Fibroblast of lung (primary cell): ENCODE measurements around the gene MRPL39. TPM values are rescaled to one million over a fixed set of nuclear protein-coding genes. Genes with fewer than 3 reads are reported as not detected.

Experiments used
- DNase-seq, 2 donors: peaks; one replicate each; pipeline versions ENCODE4 v3.0.0 to v3.0.0-alpha.2; 2010; ENCODE audit warnings: low read depth in 2 of 2
- H2AFZ ChIP-seq: 2 replicates; pipeline ENCODE4 v1.5.1; 2012; ENCODE audit warnings: low read length, control low read depth, inconsistent platforms
- H3K27ac ChIP-seq: 2 replicates; pipeline ENCODE4 v1.5.1; 2011; ENCODE audit warnings: low read length, control low read depth; ENCODE audit not compliant: insufficient read depth
- H3K27me3 ChIP-seq: 2 replicates; pipeline ENCODE4 v1.5.1; 2011; ENCODE audit warnings: mild to moderate bottlenecking, low read length; ENCODE audit not compliant: control insufficient read depth, insufficient read depth
- H3K36me3 ChIP-seq: 2 replicates; pipeline ENCODE4 v1.5.1; 2011; ENCODE audit warnings: low read length; ENCODE audit not compliant: control insufficient read depth, insufficient read depth
- H3K4me1 ChIP-seq: 2 replicates; pipeline ENCODE4 v1.5.1; 2011; ENCODE audit warnings: low read length; ENCODE audit not compliant: control insufficient read depth, insufficient read depth; ENCODE audit errors: extremely low read depth
- H3K4me2 ChIP-seq: 2 replicates; pipeline ENCODE4 v1.5.1; 2011; ENCODE audit warnings: low read length, control low read depth; ENCODE audit not compliant: insufficient read depth; ENCODE audit errors: extremely low read depth
- H3K4me3 ChIP-seq, 4 experiments: fragments of 200-600 bp in 1 of 4; sonication (generic) in 1 of 4; replicated peaks in 1 of 4; 2 replicates each; pipeline ENCODE4 v1.5.1; 2011 to 2016; ENCODE audit warnings: low read length in 4 of 4, low read depth in 3 of 4, mild to moderate bottlenecking in 3 of 4, control low read depth in 2 of 4, inconsistent platforms in 1 of 4, mixed read lengths in 1 of 4; ENCODE audit not compliant: insufficient read depth in 1 of 4; ENCODE audit errors: control extremely low read depth in 1 of 4
- H3K79me2 ChIP-seq: 2 replicates; pipeline ENCODE4 v1.5.1; 2012; ENCODE audit warnings: mild to moderate bottlenecking, low read length, inconsistent platforms; ENCODE audit not compliant: control insufficient read depth, insufficient read depth
- H3K9ac ChIP-seq: 2 replicates; pipeline ENCODE4 v1.5.1; 2011; ENCODE audit warnings: mild to moderate bottlenecking, low read length, control low read depth; ENCODE audit not compliant: insufficient read depth
- H3K9me3 ChIP-seq: 2 replicates; pipeline ENCODE4 v1.5.1; 2012; ENCODE audit warnings: low read depth, low read length; ENCODE audit not compliant: control insufficient read depth, insufficient read depth
- H4K20me1 ChIP-seq: 2 replicates; pipeline ENCODE4 v1.5.1; 2011; ENCODE audit warnings: low read length; ENCODE audit not compliant: control insufficient read depth, insufficient read depth; ENCODE audit errors: extremely low read depth
- CTCF ChIP-seq, 2 donors: IDR thresholded peaks in 1 of 2; conservative IDR thresholded peaks in 1 of 2; 1 replicate in 1 of 2; 2 replicates in 1 of 2; pipeline ENCODE4 v1.5.1; 2011 to 2012; ENCODE audit warnings: low read length in 2 of 2, control low read depth in 1 of 2, inconsistent platforms in 1 of 2, low read depth in 1 of 2, mild to moderate bottlenecking in 1 of 2
- EZH2 ChIP-seq: IDR thresholded peaks from 2 replicates; pipeline ENCODE4 v1.5.1; 2012; ENCODE audit warnings: low read length, control low read depth, mild to moderate bottlenecking; ENCODE audit errors: missing control alignments
- polyA plus RNA-seq, 2 donors: library from polyadenylated mRNA; depleted of rRNA in 1 of 2; stranded (reverse) in 1 of 2; unstranded in 1 of 2; fragments of >200 nt; gene quantifications; 2 replicates each; pipeline ENCODE4 v1.2.1, GENCODE V29; 2011 to 2012; ENCODE audit warnings: missing spikeins in 1 of 2
- total RNA-seq: library from RNA; depleted of rRNA; stranded (reverse); fragments of >200 nt; gene quantifications from 2 replicates; pipeline ENCODE4 v1.2.1, GENCODE V29; 2014

The MRPL39 gene
- total and polyA plus RNA-seq, 2 donors (not counting 1 experiment from before 2014, with no cell fraction given): 30.5 to 34.5 TPM

GRCh38 chr21:25566645-25567044, 40.6 kb downstream of the MRPL39 start:
- Histone ChIP-seq H3K79me2 (peaks cover 64% of the 10 kb centered on the region), H3K9ac (no peak overlapping the region), H3K4me1 (peaks cover 2% of the 10 kb centered on the region), H4K20me1 (no peaks in the 10 kb centered on the region), H3K36me3 (peaks cover 2% of the 10 kb centered on the region), H3K4me3 (no peak overlapping the region), H2AFZ (no peak overlapping the region), H3K27me3 (no peaks in the 10 kb centered on the region), H3K27ac (no peak overlapping the region), H3K9me3 (no peaks in the 10 kb centered on the region), H3K4me2 (no peak overlapping the region)
- no peak for DNase-seq
- no peak for TF ChIP-seq CTCF (conservative IDR thresholded peaks at IDR 0.05 in 1 of 2, IDR thresholded peaks at IDR 0.05 in 1 of 2; ENCODE audit: low read depth in 1 of 2, low read length in 2 of 2)
- no peak for TF ChIP-seq EZH2

GRCh38 chr21:25565272-25566211, 41.7 kb downstream of the MRPL39 start:
- Histone ChIP-seq H3K4me1 (peaks cover 2% of the 10 kb centered on the region), H3K27ac (no peak overlapping the region), H3K36me3 (peaks cover 2% of the 10 kb centered on the region), H3K27me3 (no peaks in the 10 kb centered on the region), H3K4me3 (no peak overlapping the region), H4K20me1 (no peaks in the 10 kb centered on the region), H3K9me3 (no peaks in the 10 kb centered on the region), H3K79me2 (peaks cover 61% of the 10 kb centered on the region), H3K4me2 (peak overlapping the region; percentile 65), H2AFZ (no peak overlapping the region), H3K9ac (no peak overlapping the region)
- TF ChIP-seq EZH2: no peak
- TF ChIP-seq CTCF (conservative IDR thresholded peaks at IDR 0.05 in 1 of 2, IDR thresholded peaks at IDR 0.05 in 1 of 2; ENCODE audit: low read depth in 1 of 2, low read length in 2 of 2): no peak
- no peak for DNase-seq

- no peaks in the 10 kb centered on the region for H4K20me1 ChIP-seq
- H3K79me2 ChIP-seq: peaks cover 57% of the 10 kb centered on the region
- peak overlapping the region in 3 of 4 experiments; percentile 1 to 84 (median 24) for H3K4me3 ChIP-seq
- DNase-seq: no peak
- H3K4me2 ChIP-seq: peak overlapping the region; percentile 84
- peaks cover 2% of the 10 kb centered on the region for H3K36me3 ChIP-seq
- no peak overlapping the region for H3K27ac ChIP-seq
- H3K9ac ChIP-seq: no peak overlapping the region
- no peaks in the 10 kb centered on the region for H3K27me3 ChIP-seq
- no peaks in the 10 kb centered on the region for H3K9me3 ChIP-seq
- H2AFZ ChIP-seq: no peak overlapping the region
- peaks cover 2% of the 10 kb centered on the region for H3K4me1 ChIP-seq
- TF ChIP-seq EZH2 (no peak), CTCF (conservative IDR thresholded peaks at IDR 0.05 in 1 of 2, IDR thresholded peaks at IDR 0.05 in 1 of 2; ENCODE audit: low read depth in 1 of 2, low read length in 2 of 2) (no peak)
Measured at GRCh38 chr21:25564349-25564948, 42.8 kb downstream of the MRPL39 start.
